GM23338 (cell line): ENCODE results near the gene MPPED2.

Source experiments
- CREB1 ChIP-seq: fragments of 250-450 bp; sonication (Bioruptor Pico); IDR thresholded peaks from 2 replicates; pipeline ENCODE4 v1.5.0; 2020; ENCODE audit warnings: low read depth, mild to moderate bottlenecking, moderate library complexity
- CTCF ChIP-seq, 2 experiments: fragments of 200-600 bp in 1 of 2; sonication (generic) in 1 of 2; conservative IDR thresholded peaks; 2 replicates each; pipeline versions ENCODE4 v1.5.1 to v1.6.1; 2016 to 2017; ENCODE audit warnings: antibody characterized with exemption in 2 of 2, low read depth in 2 of 2, mild to moderate bottlenecking in 2 of 2, moderate library complexity in 1 of 2
- ETS1 ChIP-seq: IDR thresholded peaks from 2 replicates; pipeline ENCODE4 v1.6.1; 2016; ENCODE audit warnings: antibody characterized with exemption
- EZH2 ChIP-seq: fragments of 200-600 bp; sonication (generic); IDR thresholded peaks from one replicate; pipeline ENCODE4 v1.8.0; 2017; ENCODE audit warnings: antibody characterized with exemption, mild to moderate bottlenecking, low read depth; ENCODE audit not compliant: unreplicated experiment
- EZH2phosphoT487 ChIP-seq: fragments of 200-600 bp; sonication (generic); IDR thresholded peaks from one replicate; pipeline ENCODE4 v1.8.1; 2018; ENCODE audit warnings: antibody characterized with exemption; ENCODE audit not compliant: unreplicated experiment
- JUNB ChIP-seq: IDR thresholded peaks from one replicate; pipeline ENCODE4 v1.6.1; 2016; ENCODE audit warnings: antibody characterized with exemption; ENCODE audit not compliant: unreplicated experiment
- NANOG ChIP-seq: IDR thresholded peaks from 2 replicates; pipeline ENCODE4 v1.6.1; 2016; ENCODE audit warnings: antibody characterized with exemption, borderline replicate concordance
- POLR2AphosphoS5 ChIP-seq: IDR thresholded peaks from 2 replicates; pipeline ENCODE4 v1.6.1; 2016; ENCODE audit warnings: antibody characterized with exemption, low read depth
- REST ChIP-seq: IDR thresholded peaks from one replicate; pipeline ENCODE4 v1.6.1; 2018; ENCODE audit warnings: antibody characterized with exemption; ENCODE audit not compliant: unreplicated experiment
- STAT1 ChIP-seq: IDR thresholded peaks from one replicate; pipeline ENCODE4 v1.6.1; 2016; ENCODE audit warnings: antibody characterized with exemption; ENCODE audit not compliant: unreplicated experiment
- ZNF114 ChIP-seq: fragments of 250-450 bp; sonication (Bioruptor Pico); IDR thresholded peaks from 2 replicates; pipeline ENCODE4 v1.5.0; 2020; ENCODE audit warnings: mild to moderate bottlenecking, moderate library complexity
- ZNF331 ChIP-seq: fragments of 250-450 bp; sonication (Bioruptor Pico); IDR thresholded peaks from 2 replicates; pipeline ENCODE4 v1.5.0; 2020; ENCODE audit warnings: low read depth, mild to moderate bottlenecking, moderate library complexity
- ZNF462 ChIP-seq: fragments of 250-450 bp; sonication (Bioruptor Pico); IDR thresholded peaks from 2 replicates; pipeline ENCODE4 v1.5.0; 2020; ENCODE audit warnings: mild to moderate bottlenecking, moderate library complexity

- no peak for TF ChIP-seq CTCF (conservative IDR thresholded peaks at IDR 0.05; ENCODE audit: low read depth in 2 of 2)
- no peak for TF ChIP-seq ZNF331
- TF ChIP-seq JUNB = no peak
- no peak for TF ChIP-seq EZH2
- no peak for TF ChIP-seq EZH2phosphoT487
- no peak for TF ChIP-seq POLR2AphosphoS5
- no peak for TF ChIP-seq REST
- TF ChIP-seq CREB1 (CRISPR knock-in tag) = no peak
- TF ChIP-seq STAT1 = no peak
- TF ChIP-seq NANOG = no peak
- no peak for TF ChIP-seq ZNF114 (CRISPR knock-in tag)
- no peak for TF ChIP-seq ETS1
- TF ChIP-seq ZNF462 (CRISPR knock-in tag) = no peak
Measured at GRCh38 chr11:30488304-30488998, 97.7 kb downstream of the MPPED2 start.
